Adrenal gland (tissue), 12 donors: ENCODE results near the gene RARRES1. TPM values are rescaled to one million over a fixed set of nuclear protein-coding genes. Genes with fewer than 3 reads are reported as not detected.

Source experiments
- DNase-seq, 7 donors: peaks; one replicate each; pipeline ENCODE4 v3.0.0-alpha.2; 2019 to 2020
- H3K27ac ChIP-seq, 5 donors: fragments of 200-600 bp; sonication (generic) in 4 of 5; 1 replicate in 3 of 5; 2 replicates in 2 of 5; pipeline versions ENCODE4 v1.5.1 to v1.8.0; 2016 to 2020; ENCODE audit warnings: mild to moderate bottlenecking in 1 of 5
- H3K27me3 ChIP-seq: fragments of 200-600 bp; 2 replicates; pipeline ENCODE4 v1.8.0; 2021
- H3K36me3 ChIP-seq, 2 donors: fragments of 200-600 bp; replicated peaks in 1 of 2; 1 replicate in 1 of 2; 2 replicates in 1 of 2; pipeline versions ENCODE4 v1.5.1 to v1.8.0; 2018 to 2022
- H3K4me1 ChIP-seq, 2 donors: fragments of 200-600 bp; replicated peaks in 1 of 2; 1 replicate in 1 of 2; 2 replicates in 1 of 2; pipeline versions ENCODE4 v1.5.1 to v1.8.0; 2018 to 2021
- H3K4me3 ChIP-seq, 4 donors: fragments of 200-600 bp; sonication (generic) in 3 of 4; one replicate each; pipeline ENCODE4 v1.5.1; 2016 to 2018
- H3K9me3 ChIP-seq, 3 donors: fragments of 200-600 bp; sonication (generic) in 1 of 3; replicated peaks in 1 of 3; 1 replicate in 2 of 3; 2 replicates in 1 of 3; pipeline versions ENCODE4 v1.5.1 to v1.8.0; 2016 to 2021
- POLR2A ChIP-seq, 2 donors: fragments of 450-650 bp; IDR thresholded peaks; one replicate each; pipeline ENCODE4 v1.6.1; 2017; ENCODE audit warnings: antibody characterized with exemption in 2 of 2, mild to moderate bottlenecking in 2 of 2, moderate library complexity in 1 of 2
- WGBS, 4 donors: extraction: QIAGEN DNeasy Blood & Tissue Kit in 2 of 4; methylation state at CpG; one replicate each; pipeline versions ENCODE4 v1.1.5 to v1.1.7; 2013 to 2017; 5-methylcytosine and 5-hydroxymethylcytosine counted together
- intact Hi-C, 2 donors: fragments of 100-400 bp; cut with DNase I; formaldehyde crosslinking; loops; one replicate each; pipeline versions ENCODE4 v1.14.1 to v1.15.0; 2022 to 2023
- polyA plus RNA-seq, 3 donors: library from polyadenylated mRNA; stranded (reverse); fragments of 200-250 nt in 2 of 3; fragments of 350-450 nt in 1 of 3; fragmentation: Illumina TruSeq in 1 of 3; extraction: RNeasy Lipid Tissue Mini Kit (QIAGEN cat#74804) in 1 of 3; gene quantifications; one replicate each; pipeline ENCODE4 v1.2.3, GENCODE V29; 2013 to 2014
- total RNA-seq, 9 donors: library from RNA; depleted of rRNA in 4 of 9; stranded (reverse); fragments of >200 nt in 4 of 9; fragments of 120-200 nt in 1 of 9; fragmentation: NEBNext Ultra II Directional in 1 of 9; extraction: Animal tissue kit (Norgen Biotek cat#: 25700) in 1 of 9; gene quantifications; one replicate each; pipeline versions ENCODE4 v1.1.0 to v1.2.4, GENCODE V29; 2013 to 2023
- TF ChIP-seq, protein P1 (sequence below), 6 experiments: fragments of 450-650 bp in 4 of 6; fragments of 200-600 bp in 2 of 6; sonication (generic) in 1 of 6; IDR thresholded peaks; 1 replicate in 5 of 6; 2 replicates in 1 of 6; pipeline versions ENCODE4 v1.5.1 to v1.8.0; 2016 to 2021; ENCODE audit warnings: antibody characterized with exemption in 6 of 6, mild to moderate bottlenecking in 2 of 6, moderate library complexity in 1 of 6
- donor health status: healthy with polysubstance abuse.
- donor health status: Bipolar disorder and iron deficiency.
- donor health status: DM: yes; HTN: yes; CAD: no.
- donor health status: DM: no; HTN: no; CAD: no.
- donor health status: DM: no; HTN: no; CAD: no.
- donor health status: DM: yes; HTN: yes; CAD: no.

The RARRES1 gene
- total and polyA plus RNA-seq, 12 donors = 2.1 to 204 (median 17.7) TPM

DNA sequence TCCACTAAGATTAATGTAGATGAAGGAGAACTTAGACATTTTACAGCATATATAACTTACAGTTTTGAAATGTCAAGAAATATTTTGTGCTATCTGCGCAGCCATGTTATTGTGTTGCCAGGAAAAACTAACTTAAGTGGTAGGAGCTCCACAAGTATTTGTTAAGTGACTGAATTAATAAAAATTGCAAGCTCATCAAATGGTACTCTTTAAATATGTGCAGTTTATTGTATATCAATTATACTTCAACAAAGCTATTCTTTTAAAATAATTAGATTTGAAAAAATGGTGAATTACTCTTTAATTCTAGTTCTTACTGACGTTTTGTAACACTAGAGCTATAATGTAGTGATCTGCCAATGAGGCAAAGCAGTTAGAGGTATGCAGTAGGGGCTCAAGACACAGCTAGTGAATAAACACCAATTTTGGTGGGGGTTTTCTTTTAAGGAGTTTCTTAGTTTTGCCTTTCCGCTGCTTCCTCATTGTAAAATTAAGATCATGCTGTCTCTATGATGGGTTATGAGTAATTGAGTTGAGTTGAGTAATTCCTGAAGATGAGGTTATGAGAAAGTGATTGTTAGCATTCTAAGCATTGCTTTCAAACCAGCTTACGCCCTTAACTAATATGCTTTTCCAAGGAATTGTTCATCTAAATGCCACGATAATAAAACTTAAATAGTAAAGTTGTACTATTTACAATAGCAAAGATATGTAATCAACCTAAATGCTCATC lies 48.9 kb downstream of the RARRES1 start:
- peaks cover 0 to 10% of the 10 kb centered on the region in 2 donors for H3K36me3 ChIP-seq

DNA sequence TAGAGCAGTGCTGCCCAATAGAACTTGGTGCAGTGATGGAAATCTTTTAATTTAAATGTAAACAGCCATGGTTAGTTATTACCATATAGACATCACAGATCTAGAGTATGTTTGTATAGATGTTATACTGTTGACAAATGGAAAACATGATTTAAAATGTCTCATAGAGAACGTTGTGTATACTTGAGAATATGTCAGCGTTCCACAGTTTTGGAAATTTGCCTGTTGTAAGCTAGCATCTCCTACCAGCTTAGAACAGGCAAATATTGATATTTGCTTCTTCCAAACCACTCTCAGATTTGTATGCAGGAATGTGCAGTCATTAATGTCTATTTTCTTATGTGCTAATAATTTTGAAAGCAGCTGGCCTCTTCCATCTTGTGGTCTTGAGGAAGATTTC lies 51.4 kb downstream of the RARRES1 start:
- DNase-seq = no peak
- Histone ChIP-seq H3K27ac (no peak overlapping the region), H3K4me3 (no peak overlapping the region), H3K36me3 (peaks cover 0 to 10% of the 10 kb centered on the region in 2 donors), H3K9me3 (no peaks in the 10 kb centered on the region), H3K4me1 (no peaks in the 10 kb centered on the region), H3K27me3 (no peaks in the 10 kb centered on the region)
- 85 to 95% (median 91%) methylated on average over 2 of the region's 2 CpGs for WGBS, 4 donors
- TF ChIP-seq, protein P1, sequence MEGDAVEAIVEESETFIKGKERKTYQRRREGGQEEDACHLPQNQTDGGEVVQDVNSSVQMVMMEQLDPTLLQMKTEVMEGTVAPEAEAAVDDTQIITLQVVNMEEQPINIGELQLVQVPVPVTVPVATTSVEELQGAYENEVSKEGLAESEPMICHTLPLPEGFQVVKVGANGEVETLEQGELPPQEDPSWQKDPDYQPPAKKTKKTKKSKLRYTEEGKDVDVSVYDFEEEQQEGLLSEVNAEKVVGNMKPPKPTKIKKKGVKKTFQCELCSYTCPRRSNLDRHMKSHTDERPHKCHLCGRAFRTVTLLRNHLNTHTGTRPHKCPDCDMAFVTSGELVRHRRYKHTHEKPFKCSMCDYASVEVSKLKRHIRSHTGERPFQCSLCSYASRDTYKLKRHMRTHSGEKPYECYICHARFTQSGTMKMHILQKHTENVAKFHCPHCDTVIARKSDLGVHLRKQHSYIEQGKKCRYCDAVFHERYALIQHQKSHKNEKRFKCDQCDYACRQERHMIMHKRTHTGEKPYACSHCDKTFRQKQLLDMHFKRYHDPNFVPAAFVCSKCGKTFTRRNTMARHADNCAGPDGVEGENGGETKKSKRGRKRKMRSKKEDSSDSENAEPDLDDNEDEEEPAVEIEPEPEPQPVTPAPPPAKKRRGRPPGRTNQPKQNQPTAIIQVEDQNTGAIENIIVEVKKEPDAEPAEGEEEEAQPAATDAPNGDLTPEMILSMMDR (IDR thresholded peaks at IDR 0.05) = no peak
- TF ChIP-seq POLR2A (IDR thresholded peaks at IDR 0.05) = no peak
- intact Hi-C loops = no loop called here

More for the DNA sequence above, 48.9 kb downstream of the RARRES1 start:
- H3K4me1 ChIP-seq = no peaks in the 10 kb centered on the region
- WGBS, 4 donors = 93 to 97% (median 94%) methylated on average over 5 of the region's 5 CpGs
- H3K9me3 ChIP-seq = no peaks in the 10 kb centered on the region
- no peaks in the 10 kb centered on the region for H3K27me3 ChIP-seq
- H3K27ac ChIP-seq = no peak overlapping the region
- intact Hi-C loops = no loop called here
- no peak for DNase-seq
- H3K4me3 ChIP-seq = no peak overlapping the region
- TF ChIP-seq, protein P1 (IDR thresholded peaks at IDR 0.05) = no peak
- TF ChIP-seq POLR2A (IDR thresholded peaks at IDR 0.05) = no peak

DNA sequence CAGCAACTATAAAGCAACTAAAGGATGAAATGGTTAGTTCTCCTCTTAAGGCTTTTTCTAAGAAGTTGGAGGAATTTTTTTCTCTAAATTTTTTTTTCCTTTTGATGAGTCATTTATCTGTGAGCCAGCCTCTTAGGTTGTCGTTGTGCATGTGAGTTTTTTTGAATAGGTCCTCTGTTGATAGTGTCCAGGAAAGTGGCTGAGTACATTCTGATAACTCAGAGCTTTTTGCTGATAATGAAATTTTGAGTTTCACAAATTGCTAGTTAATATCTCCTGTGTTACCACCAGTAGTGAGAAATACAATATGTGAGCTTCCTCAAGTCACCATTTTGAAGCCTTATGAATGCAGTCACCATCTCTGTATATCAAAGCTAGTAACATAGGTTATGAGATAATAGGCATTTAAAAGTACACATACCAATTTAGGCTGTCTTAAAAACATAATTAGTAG lies 52.7 kb downstream of the RARRES1 start:
- Histone ChIP-seq H3K27ac (no peak overlapping the region), H3K4me1 (no peaks in the 10 kb centered on the region), H3K27me3 (no peaks in the 10 kb centered on the region), H3K9me3 (no peaks in the 10 kb centered on the region), H3K4me3 (no peak overlapping the region), H3K36me3 (peaks cover 0 to 10% of the 10 kb centered on the region in 2 donors)
- WGBS, 4 donors = 15 to 33% (median 20%) methylated on average over 1 of the region's 1 CpG
- intact Hi-C loops = loop anchor here (10.0 kb wide), 2 partner anchors 45 to 115 kb away; no protein-coding TSS in a partner anchor
- TF ChIP-seq, protein P1 (IDR thresholded peaks at IDR 0.05) = no peak
- DNase-seq = no peak

DNA sequence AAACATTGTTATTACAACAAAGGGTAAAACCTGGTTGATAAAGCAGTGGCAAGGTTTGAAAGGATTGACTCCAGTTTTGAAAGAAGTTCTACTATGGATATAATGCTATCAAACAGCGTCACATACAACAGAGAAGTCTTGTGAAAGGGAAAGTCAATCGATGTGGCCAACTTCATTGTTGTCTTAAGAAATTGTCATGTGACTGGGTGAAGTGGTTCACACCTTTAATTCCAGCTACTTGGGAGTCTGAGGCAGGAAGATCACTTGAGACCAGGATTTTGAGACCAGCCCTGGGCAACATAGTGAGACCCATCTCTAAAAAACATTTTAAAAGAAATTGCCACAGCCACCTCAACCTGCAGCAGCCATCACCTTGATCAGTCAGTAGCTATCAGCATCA lies 53.6 kb downstream of the RARRES1 start:
- no peak for DNase-seq
- H3K9me3 ChIP-seq = no peaks in the 10 kb centered on the region
- H3K4me3 ChIP-seq = no peak overlapping the region
- intact Hi-C loops = loop anchor here (10.0 kb wide), 2 partner anchors 46 to 116 kb away; no protein-coding TSS in a partner anchor
- 93 to 100% (median 98%) methylated on average over 2 of the region's 2 CpGs for WGBS, 4 donors
- no peaks in the 10 kb centered on the region for H3K4me1 ChIP-seq
- no peaks in the 10 kb centered on the region for H3K27me3 ChIP-seq
- TF ChIP-seq, protein P1 (IDR thresholded peaks at IDR 0.05) = no peak
- no peak for TF ChIP-seq POLR2A (IDR thresholded peaks at IDR 0.05)
- H3K36me3 ChIP-seq = peaks cover 0 to 10% of the 10 kb centered on the region in 2 donors
- no peak overlapping the region for H3K27ac ChIP-seq
